ENCODE results near the gene SLC35E4.
"Not testable (repeated sequence)": the region's sequence is repeated elsewhere in the genome, so short reads cannot be mapped to it uniquely, and the experiment has no call there.

Gene SLC35E4

DNA sequence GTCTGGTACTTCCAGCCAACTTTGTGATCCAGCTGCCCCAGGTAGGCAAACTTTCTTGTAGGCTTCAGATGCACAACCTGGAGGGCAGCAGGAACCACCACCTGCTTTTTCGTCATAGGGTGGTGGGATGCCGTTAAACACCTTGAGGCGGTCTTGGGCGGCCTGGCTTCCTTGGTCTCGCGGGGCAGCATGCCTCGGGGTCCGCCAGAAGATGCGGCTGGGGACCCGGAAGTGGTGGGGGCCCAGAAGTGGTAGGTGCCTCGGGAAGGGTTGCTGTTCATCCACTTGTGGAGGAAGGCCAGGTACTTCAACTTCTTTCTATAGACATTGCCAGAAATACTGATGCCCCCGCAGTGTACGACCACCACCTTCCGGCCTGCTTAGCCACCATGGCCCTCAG lies 18.8 kb downstream of the SLC35E4 start:
- DNase-seq = no peak

DNA sequence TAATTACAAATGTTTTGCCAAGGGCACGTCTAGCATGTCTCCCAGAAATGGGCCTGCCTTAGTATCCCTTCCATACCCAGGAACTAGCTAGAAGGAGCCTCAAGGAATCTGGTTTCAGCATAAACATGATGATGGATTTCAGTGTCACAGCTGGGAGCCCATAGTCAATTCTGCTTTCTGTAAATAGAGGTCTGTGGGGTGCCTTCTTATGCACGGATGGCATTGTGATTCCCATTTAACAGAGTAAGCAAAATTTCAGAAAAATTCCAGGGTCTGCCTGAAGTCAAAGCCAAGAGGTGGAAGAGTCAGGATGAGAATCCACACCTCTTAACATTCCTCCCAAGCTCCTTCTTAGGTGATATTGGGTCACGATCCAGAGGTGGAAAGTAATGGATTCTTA lies 20.0 kb downstream of the SLC35E4 start:
- no peak for DNase-seq

DNA sequence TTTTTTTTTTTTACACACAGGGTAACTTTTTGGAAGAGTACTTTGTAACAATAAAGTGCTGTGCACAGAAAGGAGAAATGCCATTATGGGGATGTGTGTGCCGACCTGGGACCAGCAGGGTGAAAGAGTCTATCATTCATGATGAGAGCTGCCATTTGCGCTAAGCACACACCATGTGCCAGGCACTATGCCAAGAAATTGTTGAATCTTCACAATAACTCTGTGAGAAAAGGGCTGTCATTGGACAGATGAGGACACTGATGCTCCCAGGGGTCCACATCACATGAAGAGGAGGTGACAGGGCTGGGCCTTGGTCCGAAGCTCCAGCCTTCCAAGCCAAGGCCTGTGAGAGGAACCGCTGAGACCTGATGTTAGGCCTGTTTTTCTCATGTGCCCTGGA lies 26.5 kb downstream of the SLC35E4 start:
- no peak for DNase-seq

DNA sequence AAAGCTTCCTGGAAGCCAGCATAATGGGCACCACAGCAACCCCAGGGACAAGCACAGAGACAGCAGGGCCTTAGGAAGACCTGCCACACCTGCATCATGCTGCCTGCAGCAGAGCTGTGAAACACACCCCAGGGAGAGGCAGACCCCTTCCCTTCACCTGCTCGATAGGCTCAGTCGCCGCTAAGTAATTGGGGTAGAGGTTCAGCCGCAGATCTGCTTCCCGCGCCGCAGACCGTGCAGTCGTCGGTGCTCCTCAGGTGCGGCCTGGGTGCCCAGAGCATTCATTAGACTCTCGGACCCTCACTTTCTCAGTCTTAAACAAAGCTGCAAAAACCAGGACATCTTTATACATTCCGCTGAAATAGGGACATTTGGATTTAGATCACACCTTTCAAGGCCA lies 29.2 kb downstream of the SLC35E4 start:
- no peak for DNase-seq

DNA sequence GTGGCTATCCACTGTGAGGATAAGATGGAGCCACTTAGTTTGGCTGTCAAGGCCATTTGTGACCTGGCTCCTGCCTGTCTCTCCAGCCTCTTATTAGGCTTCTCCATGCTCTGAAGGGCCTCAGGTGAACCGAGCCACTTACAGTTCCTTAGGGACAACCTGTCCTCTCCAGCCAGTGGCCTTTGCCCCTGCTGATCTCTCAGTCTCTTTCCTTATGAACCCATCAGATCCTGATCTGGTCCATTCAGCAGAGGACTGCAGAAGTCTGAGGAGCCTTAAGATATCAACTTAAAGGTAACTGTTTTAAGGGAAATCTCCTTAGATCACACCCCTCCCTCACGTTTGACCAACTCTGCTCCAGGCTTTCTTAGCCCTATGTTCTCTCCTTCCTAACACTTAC lies 29.7 kb downstream of the SLC35E4 start:
- DNase-seq = no peak

DNA sequence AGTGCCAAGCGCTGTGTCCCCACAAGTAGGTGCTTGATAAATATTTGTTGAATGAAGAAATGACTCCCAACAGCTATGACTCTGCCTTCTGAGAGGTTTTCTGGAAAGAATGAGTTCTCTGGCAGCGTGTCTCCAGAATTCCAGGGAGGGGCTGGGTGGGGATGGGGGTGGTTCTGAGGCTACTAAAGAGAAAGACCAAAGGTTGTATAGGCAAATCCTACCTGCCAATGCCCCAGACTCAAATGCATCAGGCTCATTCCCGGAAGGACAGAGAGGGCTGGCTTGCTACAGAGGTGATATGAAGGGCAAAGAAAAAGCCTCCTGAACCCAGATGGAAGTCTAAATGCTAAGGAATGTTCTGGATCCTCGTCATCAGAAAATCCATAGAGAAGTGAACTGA lies 30.2 kb downstream of the SLC35E4 start:
- no peak for DNase-seq

DNA sequence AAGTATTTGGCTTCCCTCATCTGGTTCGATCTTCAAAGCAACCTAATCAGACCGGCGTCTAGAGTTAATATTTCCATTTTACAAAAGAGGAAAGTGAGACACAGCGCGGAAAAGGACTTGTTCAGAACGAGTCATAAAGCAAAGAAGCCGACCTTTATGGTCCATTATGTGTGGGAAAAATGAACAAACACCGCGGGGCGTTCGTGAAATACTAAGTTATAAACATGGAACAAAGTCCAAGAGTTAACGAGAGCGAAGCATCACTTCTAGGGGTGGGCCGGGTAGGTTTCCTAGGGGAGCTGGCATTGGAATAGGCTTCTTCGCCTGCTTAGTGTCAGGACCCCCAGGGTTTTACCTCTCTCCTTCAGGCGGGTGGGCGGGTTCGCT lies 31.5 kb downstream of the SLC35E4 start:
- DNase-seq = no peak

DNA sequence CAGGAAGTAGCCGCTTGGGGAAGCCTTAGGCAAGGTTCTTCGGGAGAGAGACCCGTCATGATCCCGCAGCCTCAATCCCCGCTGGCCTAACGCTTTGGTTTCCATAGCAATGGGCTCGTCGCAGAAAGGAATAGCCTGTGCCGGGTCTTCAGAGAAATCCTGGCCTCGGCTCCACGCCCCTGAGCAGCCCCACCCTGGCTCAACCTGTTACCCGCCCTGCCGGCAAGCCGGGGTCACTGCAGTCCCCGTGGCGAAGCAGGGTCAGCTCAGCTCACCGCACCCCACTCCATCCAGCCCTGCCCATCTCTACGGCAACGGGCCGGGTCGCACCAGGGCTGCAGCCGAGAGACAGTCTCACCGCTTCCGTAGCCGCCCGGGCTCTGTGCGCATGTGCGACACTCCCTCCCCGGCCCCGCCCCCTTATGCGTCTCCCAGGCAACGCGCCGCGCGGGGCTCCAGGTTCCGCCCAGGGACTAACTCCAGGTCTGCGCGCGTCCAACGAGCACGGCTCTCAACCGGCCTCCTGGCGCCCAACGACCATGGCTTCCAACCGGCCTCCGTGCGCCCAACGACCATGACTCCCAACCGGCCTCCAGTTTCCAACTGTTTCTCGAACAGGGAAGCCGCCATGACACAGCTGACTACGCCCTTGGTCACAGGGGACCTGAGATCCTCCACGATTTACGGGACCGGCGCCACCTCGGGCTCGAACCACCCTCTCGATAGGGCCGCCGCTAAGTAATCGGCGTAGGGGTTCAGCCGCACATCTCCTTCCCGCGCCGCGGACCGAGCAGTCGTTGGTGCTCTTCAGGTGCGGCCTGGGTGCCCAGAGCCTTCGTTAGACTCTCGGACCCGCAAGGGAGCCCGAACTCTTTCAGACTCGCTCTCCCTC lies 32.2 kb downstream of the SLC35E4 start, which contains the start of gene DUSP18:
Gene DUSP18 (minus strand): TSS at position 382 of the 892 bp plus-strand sequence. CDS start 3,872 bp downstream, outside the sequence.
- DNase-seq = peak; percentile 69 to 93

DNA sequence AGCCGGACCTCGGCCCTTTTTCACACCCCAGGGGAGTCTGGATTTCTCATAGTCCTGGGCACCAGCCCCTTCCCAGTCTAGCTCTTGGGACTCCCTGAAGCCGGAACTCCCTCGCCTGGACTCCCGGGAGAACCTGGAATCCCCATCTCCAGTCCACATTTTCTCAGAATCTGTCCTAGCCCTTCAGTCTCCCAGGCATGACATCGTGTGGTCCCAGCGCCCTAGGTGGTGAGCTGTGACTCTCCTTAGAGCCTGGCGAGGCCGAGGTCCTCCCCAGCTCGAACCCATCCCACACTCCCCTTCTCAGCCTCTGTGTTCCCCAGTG lies 32.8 kb downstream of the SLC35E4 start:
- no peak for DNase-seq

DNA sequence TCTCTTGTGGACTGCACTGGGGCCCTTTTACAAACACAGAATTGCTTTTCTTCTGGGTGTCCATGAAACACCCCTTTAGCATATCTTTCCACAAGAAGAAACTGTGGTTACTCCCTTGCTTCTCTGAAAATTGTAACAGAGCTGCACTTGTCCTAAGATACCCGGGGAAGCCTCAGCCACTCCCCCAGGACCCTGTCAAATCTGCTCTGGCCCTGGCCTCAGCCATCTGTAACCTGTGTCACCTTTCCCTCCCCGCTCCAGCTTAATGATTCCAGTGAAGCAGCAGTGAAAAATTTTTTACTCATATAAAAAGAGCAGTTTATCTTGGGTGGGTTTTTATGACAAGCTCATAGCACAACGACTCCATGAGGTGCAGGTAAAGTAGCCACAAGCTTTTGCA lies 35.5 kb downstream of the SLC35E4 start:
- no peak for DNase-seq

DNA sequence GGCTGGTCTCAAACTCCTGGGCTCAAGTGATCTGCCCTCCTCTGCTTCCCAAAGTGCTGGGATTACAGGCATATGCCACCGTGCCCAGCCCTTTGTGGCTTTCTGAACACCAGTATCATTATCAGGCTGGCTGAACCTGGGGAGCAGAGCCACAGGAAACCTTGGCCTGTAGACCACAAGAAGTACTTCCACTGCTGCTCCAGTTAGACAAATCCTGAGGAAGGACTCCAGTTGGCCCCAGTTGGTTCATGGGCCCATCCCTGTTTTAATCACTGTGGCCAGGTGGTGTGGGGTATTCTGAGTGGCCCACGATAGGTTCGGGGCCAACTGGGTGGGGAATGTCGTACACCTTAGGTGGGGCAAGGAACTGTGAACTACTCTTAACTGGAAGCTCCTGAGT lies 37.6 kb downstream of the SLC35E4 start:
- no peak for DNase-seq

DNA sequence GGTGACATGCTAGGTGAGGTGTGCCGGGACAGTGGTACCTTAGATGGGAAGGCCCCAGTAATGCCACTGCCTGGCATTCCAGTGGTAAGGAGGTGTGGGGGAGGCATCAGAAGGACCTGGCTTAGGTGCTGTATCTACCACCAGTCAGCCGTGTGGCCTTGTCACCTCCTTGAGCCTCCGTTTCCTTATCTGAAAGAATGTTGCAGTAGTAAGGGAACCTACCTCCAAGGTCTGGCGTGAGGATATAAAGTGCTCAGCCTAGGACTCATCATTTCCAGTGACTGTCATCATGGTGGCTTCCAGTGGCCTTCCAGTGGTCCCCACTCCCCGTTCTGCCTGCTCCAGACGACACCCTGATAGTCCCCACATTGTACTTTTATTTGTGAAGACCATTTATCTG lies 38.9 kb downstream of the SLC35E4 start:
- DNase-seq = no peak

DNA sequence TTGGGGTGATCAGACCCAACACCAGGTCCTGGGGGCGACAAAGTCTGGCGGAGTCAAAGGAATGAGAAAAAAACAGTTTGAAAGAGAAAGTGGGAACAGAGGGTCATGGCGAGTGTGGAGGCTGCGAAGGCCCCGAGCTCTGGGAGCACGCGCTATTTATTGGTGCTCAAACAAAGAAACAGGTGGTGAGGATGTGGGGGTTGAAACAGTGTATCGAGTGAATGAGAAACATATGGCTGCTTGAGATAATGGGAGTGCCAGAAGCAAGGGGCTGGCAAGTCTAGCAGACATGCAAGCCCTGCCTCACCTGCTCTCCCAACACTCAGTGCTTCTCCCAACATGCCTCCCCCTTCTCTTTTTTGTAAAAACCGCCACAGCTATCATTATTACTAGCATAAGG lies 39.9 kb downstream of the SLC35E4 start:
- no peak for DNase-seq

DNA sequence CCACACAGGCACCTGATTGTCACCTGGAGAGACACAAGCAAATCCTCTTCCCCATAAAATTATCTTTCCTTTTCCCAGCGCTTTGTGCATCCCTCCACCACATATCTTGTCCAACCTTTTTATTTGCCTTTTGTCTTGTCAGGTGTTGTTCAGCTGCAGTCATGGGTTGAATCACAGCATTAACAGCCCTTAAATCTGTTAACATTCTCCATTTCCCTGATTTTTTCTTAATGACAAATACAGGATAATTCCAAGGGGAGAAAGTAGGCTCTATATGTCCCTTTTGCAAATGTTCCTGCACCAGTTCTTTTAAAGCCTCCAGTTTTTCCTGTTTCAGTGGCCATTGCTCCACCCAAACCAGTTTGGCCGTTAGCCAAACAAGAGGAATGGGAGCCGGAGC lies 41.0 kb downstream of the SLC35E4 start:
- DNase-seq = not testable (repeated sequence)

DNA sequence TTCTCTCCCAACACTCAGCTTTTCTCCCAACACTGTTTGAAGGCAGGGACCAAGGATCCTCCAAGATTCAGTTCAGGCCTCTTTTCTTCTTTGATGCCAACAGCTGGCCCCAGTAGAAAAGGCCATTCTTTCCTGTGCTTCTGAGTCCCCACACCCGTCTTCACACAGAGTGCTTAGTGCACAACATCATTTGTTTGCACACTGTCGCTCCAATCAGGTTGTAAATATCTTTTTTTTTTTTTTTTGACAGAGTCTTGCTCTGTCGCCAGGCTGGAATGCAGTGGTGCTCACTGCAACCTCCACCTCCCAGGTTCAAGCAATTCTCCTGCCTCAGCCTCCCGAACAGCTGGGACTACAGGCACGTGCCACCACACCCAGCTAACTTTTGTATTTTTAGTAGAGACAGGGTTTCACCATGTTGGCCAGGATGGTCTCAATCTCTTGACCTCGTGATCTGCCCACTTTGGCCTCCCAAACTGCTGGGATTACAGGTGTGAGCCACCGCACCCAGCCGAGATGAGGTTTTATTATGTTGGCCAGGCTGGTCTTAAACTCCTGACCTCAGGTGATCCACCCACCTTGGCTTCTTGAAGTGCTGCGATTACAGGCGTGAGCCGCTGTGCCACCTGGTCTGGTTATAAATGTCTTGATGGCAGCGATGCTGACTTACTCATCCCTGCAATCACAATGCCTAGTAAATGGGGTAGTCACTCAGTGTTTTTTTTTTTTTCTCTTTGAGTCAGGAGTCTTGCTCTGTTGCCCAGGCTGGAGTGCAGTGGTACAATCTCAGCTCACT lies 44.5 kb downstream of the SLC35E4 start:
- DNase-seq = not testable (repeated sequence)

DNA sequence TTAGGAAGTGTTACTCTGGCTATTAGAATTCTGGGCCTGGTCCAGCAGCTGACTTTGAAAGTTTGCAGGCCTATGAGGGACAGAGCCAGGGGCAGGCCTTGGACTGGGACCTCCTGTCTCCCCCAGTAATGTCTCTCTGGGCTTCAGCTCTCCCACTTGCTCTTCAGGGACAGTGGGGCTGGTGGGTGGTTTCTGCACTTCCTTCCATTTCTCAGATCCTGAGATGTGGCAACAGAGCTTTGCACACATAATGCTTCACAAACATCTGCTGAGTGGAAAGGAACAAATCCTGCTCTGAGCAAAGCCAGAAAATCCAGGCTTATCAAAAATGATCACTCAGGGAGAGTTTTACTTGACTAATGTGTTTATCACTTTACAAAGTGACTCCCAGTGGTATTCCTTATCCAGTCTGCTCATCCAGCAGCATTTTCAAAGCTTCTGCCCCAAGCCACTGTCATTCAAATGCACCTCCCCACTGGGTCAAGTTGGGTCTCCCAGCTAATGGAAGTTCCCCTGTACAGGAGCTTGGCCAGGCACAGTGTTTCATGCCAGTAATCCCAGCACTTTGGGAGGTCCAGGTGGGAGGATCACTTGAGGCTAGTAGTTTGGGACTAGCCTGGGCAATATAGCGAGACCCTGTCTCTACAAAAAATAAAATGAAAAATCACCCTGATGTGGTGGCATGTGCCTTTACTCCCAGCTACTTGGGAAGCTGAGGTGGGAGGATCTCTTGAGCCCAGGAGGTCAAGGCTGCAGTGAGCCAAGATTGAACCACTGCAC lies 45.6 kb downstream of the SLC35E4 start:
- no peak for DNase-seq

DNA sequence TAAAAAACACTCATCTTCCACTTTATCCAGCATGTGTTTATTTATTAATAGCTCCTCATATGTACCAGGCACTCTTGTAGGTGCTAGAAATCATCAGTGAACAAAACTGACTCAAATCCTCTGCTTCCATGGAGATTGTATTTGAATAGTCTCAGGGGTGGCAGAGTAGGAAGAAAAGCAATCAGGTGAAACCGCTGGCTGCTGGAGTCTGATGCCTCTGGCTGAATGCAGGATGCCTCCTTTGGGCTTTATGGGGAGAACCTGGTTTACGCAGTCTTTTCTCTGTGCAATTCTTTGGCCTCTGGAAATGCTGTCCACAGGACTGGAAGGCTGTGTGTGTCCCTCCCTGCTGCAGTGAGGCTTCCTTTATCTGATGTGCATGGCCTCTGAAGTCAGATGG lies 46.2 kb downstream of the SLC35E4 start:
- no peak for DNase-seq

DNA sequence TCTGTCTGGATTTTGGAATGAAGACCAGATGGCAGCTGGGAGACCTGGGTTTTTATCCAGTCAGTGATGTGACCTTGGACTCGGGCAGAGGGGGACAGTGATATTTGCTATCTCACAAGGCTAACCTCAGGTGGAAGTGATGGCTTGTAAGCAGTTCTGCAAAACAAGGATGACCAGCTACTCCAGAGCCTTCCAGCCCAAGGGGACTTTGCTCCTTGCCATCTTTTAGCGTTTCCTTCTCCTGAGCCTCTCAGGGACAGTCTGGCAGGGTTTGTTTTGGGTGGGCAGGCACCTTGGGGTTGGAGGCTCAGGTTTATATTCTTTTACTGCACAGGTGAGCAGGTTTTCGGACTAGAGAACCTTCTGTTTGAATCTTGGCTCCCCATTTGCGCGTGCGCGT lies 49.6 kb downstream of the SLC35E4 start:
- DNase-seq = no peak

DNA sequence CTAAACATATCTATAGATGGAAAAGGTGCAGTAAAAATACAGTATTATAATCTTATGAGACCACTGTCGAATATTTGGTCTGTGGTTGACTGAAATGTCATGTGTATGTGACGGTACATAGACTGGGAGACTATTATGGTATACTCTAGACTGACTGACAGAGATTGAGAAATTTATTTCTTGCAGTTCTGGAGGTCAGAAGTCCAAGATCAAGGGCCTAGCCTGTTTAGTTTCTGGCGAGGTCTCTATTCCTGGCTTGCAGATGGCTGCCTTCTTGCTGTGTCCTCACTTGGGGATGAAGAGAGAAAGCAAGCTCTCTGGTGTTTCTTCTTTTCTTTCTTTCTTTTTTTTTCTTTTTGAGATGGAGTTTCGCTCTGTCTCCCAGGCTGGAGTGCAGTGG lies 51.8 kb downstream of the SLC35E4 start:
- DNase-seq = no peak

DNA sequence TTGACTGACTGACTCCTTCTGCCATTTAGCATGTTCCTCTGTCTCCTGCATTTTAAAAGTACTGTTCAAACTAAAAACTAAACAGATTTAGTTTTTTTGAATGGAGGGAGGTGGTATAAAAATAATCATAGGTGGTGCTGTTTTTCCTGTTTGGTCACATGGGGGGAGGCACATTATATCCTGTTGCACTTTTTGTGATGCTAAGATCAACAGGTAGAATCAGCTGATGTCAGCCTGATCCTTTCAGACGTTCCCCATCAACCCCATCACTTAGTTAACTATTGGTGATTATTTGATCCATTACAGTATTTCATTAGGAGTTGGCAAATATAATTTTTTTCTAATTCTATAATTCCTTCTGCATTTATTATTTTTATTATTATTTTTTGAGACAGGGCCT lies 54.0 kb downstream of the SLC35E4 start:
- no peak for DNase-seq

DNA sequence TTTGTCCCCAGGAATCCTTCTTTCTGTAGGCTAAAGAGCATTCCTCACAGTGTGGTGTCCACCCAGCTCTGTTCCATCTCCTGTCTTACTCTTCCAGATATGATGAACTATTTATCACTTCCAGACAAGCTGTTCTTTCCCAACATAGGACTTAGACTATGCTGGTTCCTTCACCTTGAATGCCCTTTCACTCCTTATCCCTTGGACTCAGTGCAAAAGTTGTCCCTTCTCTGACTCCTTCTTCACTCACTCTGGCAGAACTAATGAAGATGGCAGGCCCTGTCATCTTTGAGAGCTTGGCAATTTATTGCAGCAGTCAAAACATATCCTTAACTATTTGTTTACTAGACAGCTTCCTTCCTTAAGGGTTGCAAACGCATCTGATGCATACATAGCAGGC lies 55.6 kb downstream of the SLC35E4 start:
- DNase-seq = no peak

DNA sequence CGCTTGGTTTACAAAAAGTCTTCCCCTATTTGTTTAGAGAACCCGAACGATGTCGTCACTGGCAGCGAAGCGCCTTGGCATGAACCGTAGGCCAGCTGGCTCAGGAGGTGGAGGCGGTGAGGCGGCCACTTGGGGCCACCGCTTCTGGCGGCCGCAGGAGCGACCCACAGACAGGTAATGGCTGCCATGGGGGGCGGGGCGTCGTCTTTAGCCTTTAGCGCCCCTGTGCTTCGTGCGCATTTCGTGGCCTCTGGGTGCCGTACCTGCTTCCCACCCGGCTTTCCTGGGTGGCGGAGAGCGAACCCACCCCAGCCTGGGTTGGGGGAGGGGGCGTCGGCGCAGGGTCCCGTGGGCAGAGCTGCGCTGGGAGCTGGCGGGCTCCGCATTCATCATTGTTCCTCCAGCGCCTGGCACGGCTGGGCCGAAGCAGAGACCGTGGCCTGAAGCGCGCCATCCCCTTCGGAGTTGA lies 58.6 kb downstream of the SLC35E4 start:
- no peak for DNase-seq

DNA sequence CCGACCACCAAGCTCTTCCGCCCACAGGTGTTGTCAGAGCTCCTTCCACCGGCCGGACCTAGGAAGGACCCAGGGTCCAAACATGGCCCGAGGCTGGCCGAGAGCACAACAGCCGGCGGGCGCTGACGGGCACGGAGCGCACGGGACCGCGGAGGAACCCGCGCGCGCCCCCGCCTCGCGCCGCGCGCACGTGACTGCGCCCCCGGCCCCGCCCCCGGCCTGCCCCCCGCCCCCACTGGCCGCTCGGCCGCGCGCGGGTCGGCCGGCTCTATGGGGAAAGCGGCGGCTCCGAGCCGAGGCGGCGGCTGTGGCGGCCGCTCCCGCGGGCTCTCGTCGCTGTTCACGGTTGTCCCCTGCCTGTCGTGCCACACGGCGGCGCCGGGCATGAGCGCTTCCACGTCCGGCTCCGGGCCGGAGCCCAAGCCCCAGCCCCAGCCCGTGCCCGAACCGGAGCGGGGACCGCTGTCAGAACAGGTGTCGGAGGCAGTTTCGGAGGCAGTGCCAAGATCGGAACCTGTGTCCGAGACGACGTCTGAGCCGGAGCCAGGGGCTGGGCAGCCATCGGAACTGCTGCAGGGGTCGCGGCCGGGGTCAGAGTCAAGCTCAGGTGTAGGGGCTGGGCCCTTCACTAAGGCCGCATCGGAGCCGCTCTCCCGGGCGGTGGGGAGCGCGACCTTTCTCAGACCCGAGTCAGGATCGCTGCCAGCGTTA lies 59.2 kb downstream of the SLC35E4 start, which contains the start of gene OSBP2:
Gene OSBP2 (plus strand): TSS at position 235 of the 711 bp plus-strand sequence. CDS start 36 bp downstream, at position 271.
- DNase-seq = no peak
